HG03575 (cell line): ENCODE data around the gene STK10.

Experiments
- ATAC-seq: cut with Tn5 transposase; IDR thresholded peaks from one replicate; pipeline ENCODE4 v1.9.1; 2021; ENCODE audit not compliant: unreplicated experiment, insufficient number of reproducible peaks, low FRiP score; ENCODE audit errors: extremely low read depth

STK10 gene

GRCh38 chr5:172119921-172120688 is 67.9 kb downstream of the STK10 start:
- ATAC-seq, result no peak

- ATAC-seq, result no peak
Measured at GRCh38 chr5:172118891-172119290, 69.1 kb downstream of the STK10 start.

- ATAC-seq, result no peak
Measured at GRCh38 chr5:172117977-172118701, 69.9 kb downstream of the STK10 start.

GRCh38 chr5:172115541-172115982 is 72.5 kb downstream of the STK10 start:
- ATAC-seq, result no peak

- peak; percentile 41 for ATAC-seq
Measured at GRCh38 chr5:172114875-172115422, 73.1 kb downstream of the STK10 start.

GRCh38 chr5:172113036-172113435 is 75.0 kb downstream of the STK10 start:
- no peak for ATAC-seq

- ATAC-seq, result no peak
Measured at GRCh38 chr5:172111852-172112225, 76.2 kb downstream of the STK10 start.

- peak; percentile 44 for ATAC-seq
Measured at GRCh38 chr5:172110921-172111851, 76.8 kb downstream of the STK10 start.

- no peak for ATAC-seq
Measured at GRCh38 chr5:172110260-172110815, 77.7 kb downstream of the STK10 start.

- no peak for ATAC-seq
Measured at GRCh38 chr5:172109749-172110148, 78.3 kb downstream of the STK10 start.

GRCh38 chr5:172107571-172107970 is 80.5 kb downstream of the STK10 start:
- ATAC-seq, result no peak

GRCh38 chr5:172106511-172107356 is 81.3 kb downstream of the STK10 start:
- ATAC-seq, result no peak

GRCh38 chr5:172105811-172106210 is 82.2 kb downstream of the STK10 start:
- no peak for ATAC-seq

- no peak for ATAC-seq
Measured at GRCh38 chr5:172104801-172105701, 83.0 kb downstream of the STK10 start.

- ATAC-seq, result no peak
Measured at GRCh38 chr5:172104021-172104420, 84.0 kb downstream of the STK10 start.

- ATAC-seq, result no peak
Measured at GRCh38 chr5:172102913-172103626, 85.0 kb downstream of the STK10 start.
